NCI-H1092 treated with DMSO at 0.1 percent for 48 hours (cell line): Measurements from ENCODE around the gene LYRM4.

Experiments
- DNase-seq: peaks from one replicate; lab custom pipeline; 2025; lab: John Stamatoyannopoulos, UW

Gene LYRM4

GRCh38 chr6:5260661-5261544 is at the start of gene LYRM4, which contains the start of gene FARS2:
Gene LYRM4, minus strand, starts transcription at chr6:5260950. Its CDS starts 217 bp downstream, at chr6:5260733.
Gene FARS2, plus strand, starts transcription at chr6:5261513.
- DNase-seq, result peak; percentile 72

- DNase-seq, result no peak
Observed at GRCh38 chr6:5308066-5308465, 47.3 kb upstream of the LYRM4 start.

- no peak for DNase-seq
Observed at GRCh38 chr6:5307058-5307457, 46.3 kb upstream of the LYRM4 start.

- no peak for DNase-seq
Observed at GRCh38 chr6:5305968-5306626, 45.3 kb upstream of the LYRM4 start.

GRCh38 chr6:5303682-5304081 is 42.9 kb upstream of the LYRM4 start:
- DNase-seq, result no peak

- peak; percentile 1 for DNase-seq
Observed at GRCh38 chr6:5302995-5303622, 42.4 kb upstream of the LYRM4 start.

GRCh38 chr6:5302220-5302946 is 41.6 kb upstream of the LYRM4 start:
- DNase-seq, result no peak

- DNase-seq, result no peak
Observed at GRCh38 chr6:5300206-5300764, 39.5 kb upstream of the LYRM4 start.

- no peak for DNase-seq
Observed at GRCh38 chr6:5295623-5296022, 34.9 kb upstream of the LYRM4 start.

- DNase-seq, result no peak
Observed at GRCh38 chr6:5294392-5295211, 33.9 kb upstream of the LYRM4 start.

GRCh38 chr6:5293692-5294091 is 32.9 kb upstream of the LYRM4 start:
- DNase-seq, result no peak

- no peak for DNase-seq
Observed at GRCh38 chr6:5292154-5292553, 31.4 kb upstream of the LYRM4 start.

- no peak for DNase-seq
Observed at GRCh38 chr6:5290500-5290899, 29.8 kb upstream of the LYRM4 start.

GRCh38 chr6:5290097-5290496 is 29.3 kb upstream of the LYRM4 start:
- no peak for DNase-seq

GRCh38 chr6:5287966-5288297 is 27.2 kb upstream of the LYRM4 start:
- DNase-seq, result no peak

- DNase-seq, result no peak
Observed at GRCh38 chr6:5287205-5287965, 26.6 kb upstream of the LYRM4 start.

GRCh38 chr6:5286780-5287179 is 26.0 kb upstream of the LYRM4 start:
- DNase-seq, result no peak

GRCh38 chr6:5285526-5285925 is 24.8 kb upstream of the LYRM4 start:
- DNase-seq, result no peak

- no peak for DNase-seq
Observed at GRCh38 chr6:5285081-5285480, 24.3 kb upstream of the LYRM4 start.

GRCh38 chr6:5282191-5282623 is 21.5 kb upstream of the LYRM4 start:
- DNase-seq, result no peak
